ENCODE results near the gene HGF. TPM values are rescaled to one million over a fixed set of nuclear protein-coding genes. Genes with fewer than 3 reads are reported as not detected.

The HGF gene
- total RNA-seq, 2 experiments from 2014 or later, result not detected

- Histone ChIP-seq H4K20me1 (ENCODE audit: insufficient read depth, low read length) (no peaks in the 10 kb centered on the region), H3K4me3 (ENCODE audit: low read depth, low read length, poor library complexity, severe bottlenecking) (no peak overlapping the region), H3K79me2 (ENCODE audit: insufficient read depth, low read depth, low read length) (no peaks in the 10 kb centered on the region), H3K9me2 (ENCODE audit: insufficient read depth, low read length) (no peaks in the 10 kb centered on the region), H3K4me2 (ENCODE audit: low read length) (no peak overlapping the region), H3K27ac (ENCODE audit: low read depth, low read length, poor library complexity, severe bottlenecking) (no peak overlapping the region), H2AFZ (ENCODE audit: low read length) (no peak overlapping the region), H3K9me3 (ENCODE audit: low read length) (no peaks in the 10 kb centered on the region), H3K4me1 (ENCODE audit: insufficient read depth, low read length, poor library complexity, severe bottlenecking) (peaks cover 6% of the 10 kb centered on the region), H3K36me3 (ENCODE audit: insufficient read depth, low read length) (no peaks in the 10 kb centered on the region)
- intact Hi-C loops (cut with micrococcal nuclease; ENCODE audit: unreplicated experiment), result no loop called here
- POLR2A ChIA-PET, result no interaction called here
- no TSS peak for BruUV-seq (replicated peaks)
- CTCF ChIA-PET (ENCODE audit: unreplicated experiment), result no interaction called here
- TF ChIP-seq CTCF (conservative IDR thresholded peaks at IDR 0.05; ENCODE audit: low read length), result no peak
- no peak for TF ChIP-seq EZH2phosphoT487 (IDR thresholded peaks at IDR 0.05; ENCODE audit: borderline replicate concordance, low read depth, low read length)
- no peak for DNase-seq (ENCODE audit: low spot score)
Observed at GRCh38 chr7:81780914-81781693, 11.3 kb upstream of the HGF start.

- ChIA-PET CTCF (ENCODE audit: unreplicated experiment) (no interaction called here), POLR2A (no interaction called here)
- H3K4me3 ChIP-seq (ENCODE audit: low read depth, low read length, poor library complexity, severe bottlenecking), result no peak overlapping the region
- H3K9me3 ChIP-seq (ENCODE audit: low read length), result no peaks in the 10 kb centered on the region
- BruUV-seq (replicated peaks), result no TSS peak
- peaks cover 6% of the 10 kb centered on the region for H3K4me1 ChIP-seq (ENCODE audit: insufficient read depth, low read length, poor library complexity, severe bottlenecking)
- H4K20me1 ChIP-seq (ENCODE audit: insufficient read depth, low read length), result no peaks in the 10 kb centered on the region
- no peaks in the 10 kb centered on the region for H3K9me2 ChIP-seq (ENCODE audit: insufficient read depth, low read length)
- no peak overlapping the region for H3K4me2 ChIP-seq (ENCODE audit: low read length)
- H3K27ac ChIP-seq (ENCODE audit: low read depth, low read length, poor library complexity, severe bottlenecking), result no peak overlapping the region
- no peaks in the 10 kb centered on the region for H3K79me2 ChIP-seq (ENCODE audit: insufficient read depth, low read depth, low read length)
- intact Hi-C loops (cut with micrococcal nuclease; ENCODE audit: unreplicated experiment), result no loop called here
- no peaks in the 10 kb centered on the region for H3K36me3 ChIP-seq (ENCODE audit: insufficient read depth, low read length)
- no peak for DNase-seq (ENCODE audit: low spot score)
- TF ChIP-seq CTCF (conservative IDR thresholded peaks at IDR 0.05; ENCODE audit: low read length) (no peak), EZH2phosphoT487 (IDR thresholded peaks at IDR 0.05; ENCODE audit: borderline replicate concordance, low read depth, low read length) (no peak)
- no peak overlapping the region for H2AFZ ChIP-seq (ENCODE audit: low read length)
Observed at GRCh38 chr7:81779706-81780105, 9.9 kb upstream of the HGF start.

GRCh38 chr7:81777697-81778096, 7.8 kb upstream of the HGF start:
- Histone ChIP-seq H4K20me1 (ENCODE audit: insufficient read depth, low read length) (no peaks in the 10 kb centered on the region), H3K4me1 (ENCODE audit: insufficient read depth, low read length, poor library complexity, severe bottlenecking) (no peaks in the 10 kb centered on the region), H3K4me2 (ENCODE audit: low read length) (no peak overlapping the region), H2AFZ (ENCODE audit: low read length) (no peak overlapping the region), H3K36me3 (ENCODE audit: insufficient read depth, low read length) (no peaks in the 10 kb centered on the region), H3K9me2 (ENCODE audit: insufficient read depth, low read length) (no peaks in the 10 kb centered on the region), H3K79me2 (ENCODE audit: insufficient read depth, low read depth, low read length) (no peaks in the 10 kb centered on the region), H3K27ac (ENCODE audit: low read depth, low read length, poor library complexity, severe bottlenecking) (no peak overlapping the region), H3K4me3 (ENCODE audit: low read depth, low read length, poor library complexity, severe bottlenecking) (no peak overlapping the region), H3K9me3 (ENCODE audit: low read length) (no peaks in the 10 kb centered on the region)
- POLR2A ChIA-PET, result no interaction called here
- DNase-seq (ENCODE audit: low spot score), result no peak
- CTCF ChIA-PET (ENCODE audit: unreplicated experiment), result no interaction called here
- no TSS peak for BruUV-seq (replicated peaks)
- intact Hi-C loops (cut with micrococcal nuclease; ENCODE audit: unreplicated experiment), result no loop called here
- TF ChIP-seq CTCF (conservative IDR thresholded peaks at IDR 0.05; ENCODE audit: low read length) (no peak), EZH2phosphoT487 (IDR thresholded peaks at IDR 0.05; ENCODE audit: borderline replicate concordance, low read depth, low read length) (no peak)
